ENCODE data around the gene LSM12.

The LSM12 gene

DNA sequence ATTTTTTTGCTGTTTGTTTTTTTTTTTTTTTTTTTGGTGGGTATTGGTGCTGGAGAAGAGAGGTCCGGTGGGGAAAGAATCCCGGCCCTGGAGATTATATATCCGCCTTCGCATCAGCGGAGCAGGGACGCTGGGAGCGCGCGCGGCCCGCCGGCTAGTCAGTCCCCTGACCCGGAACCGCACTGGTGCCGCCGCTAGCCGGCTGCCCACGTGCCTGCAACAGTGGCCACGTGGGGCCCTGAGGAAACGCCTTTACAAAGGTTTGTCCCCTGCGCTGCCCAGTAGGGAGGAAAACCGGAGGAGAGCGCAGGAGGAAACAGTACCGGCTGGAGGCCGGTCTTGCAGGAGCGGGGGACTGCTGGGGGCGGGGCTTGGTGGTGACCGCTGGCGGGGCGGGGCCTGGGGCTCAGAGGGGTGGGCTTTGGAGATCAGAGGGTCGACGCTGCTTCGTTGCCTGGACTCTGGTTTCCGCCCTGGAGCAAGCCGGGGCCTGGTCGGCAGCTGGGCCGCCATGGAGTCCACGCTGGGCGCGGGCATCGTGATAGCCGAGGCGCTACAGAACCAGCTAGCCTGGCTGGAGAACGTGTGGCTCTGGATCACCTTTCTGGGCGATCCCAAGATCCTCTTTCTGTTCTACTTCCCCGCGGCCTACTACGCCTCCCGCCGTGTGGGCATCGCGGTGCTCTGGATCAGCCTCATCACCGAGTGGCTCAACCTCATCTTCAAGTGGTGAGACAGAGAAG is 4.2 kb upstream of the LSM12 start, which contains the start of gene G6PC3 (continued):
- TF ChIP-seq, protein P1, sequence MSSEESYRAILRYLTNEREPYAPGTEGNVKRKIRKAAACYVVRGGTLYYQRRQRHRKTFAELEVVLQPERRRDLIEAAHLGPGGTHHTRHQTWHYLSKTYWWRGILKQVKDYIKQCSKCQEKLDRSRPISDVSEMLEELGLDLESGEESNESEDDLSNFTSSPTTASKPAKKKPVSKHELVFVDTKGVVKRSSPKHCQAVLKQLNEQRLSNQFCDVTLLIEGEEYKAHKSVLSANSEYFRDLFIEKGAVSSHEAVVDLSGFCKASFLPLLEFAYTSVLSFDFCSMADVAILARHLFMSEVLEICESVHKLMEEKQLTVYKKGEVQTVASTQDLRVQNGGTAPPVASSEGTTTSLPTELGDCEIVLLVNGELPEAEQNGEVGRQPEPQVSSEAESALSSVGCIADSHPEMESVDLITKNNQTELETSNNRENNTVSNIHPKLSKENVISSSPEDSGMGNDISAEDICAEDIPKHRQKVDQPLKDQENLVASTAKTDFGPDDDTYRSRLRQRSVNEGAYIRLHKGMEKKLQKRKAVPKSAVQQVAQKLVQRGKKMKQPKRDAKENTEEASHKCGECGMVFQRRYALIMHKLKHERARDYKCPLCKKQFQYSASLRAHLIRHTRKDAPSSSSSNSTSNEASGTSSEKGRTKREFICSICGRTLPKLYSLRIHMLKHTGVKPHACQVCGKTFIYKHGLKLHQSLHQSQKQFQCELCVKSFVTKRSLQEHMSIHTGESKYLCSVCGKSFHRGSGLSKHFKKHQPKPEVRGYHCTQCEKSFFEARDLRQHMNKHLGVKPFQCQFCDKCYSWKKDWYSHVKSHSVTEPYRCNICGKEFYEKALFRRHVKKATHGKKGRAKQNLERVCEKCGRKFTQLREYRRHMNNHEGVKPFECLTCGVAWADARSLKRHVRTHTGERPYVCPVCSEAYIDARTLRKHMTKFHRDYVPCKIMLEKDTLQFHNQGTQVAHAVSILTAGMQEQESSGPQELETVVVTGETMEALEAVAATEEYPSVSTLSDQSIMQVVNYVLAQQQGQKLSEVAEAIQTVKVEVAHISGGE (tag by site-specific recombination; conservative IDR thresholded peaks at IDR 0.05; ENCODE audit: low read depth), result peak; percentile 96
- no peak for TF ChIP-seq INSM2 (tag by site-specific recombination; IDR thresholded peaks at IDR 0.05)
- peak; percentile 76; the same call in 1 of the 2 replicates for TF ChIP-seq ZNF677 (tag by site-specific recombination; IDR thresholded peaks at IDR 0.05)
- TF ChIP-seq REPIN1 (tag by site-specific recombination; IDR thresholded peaks at IDR 0.05; ENCODE audit: low read depth), result no peak
- no peak for TF ChIP-seq ZBTB49 (tag by site-specific recombination; IDR thresholded peaks at IDR 0.05; ENCODE audit: low read depth)
- TF ChIP-seq OSR2 (tag by site-specific recombination; IDR thresholded peaks at IDR 0.05), result 0 out of 2 replicates have a peak, but pooled peaks have one; percentile 7
- no peak for TF ChIP-seq ZNF548 (tag by site-specific recombination; IDR thresholded peaks at IDR 0.05)
- TF ChIP-seq ZNF311 (tag by site-specific recombination; IDR thresholded peaks at IDR 0.05; ENCODE audit: borderline replicate concordance), result no peak
- TF ChIP-seq ZNF416 (tag by site-specific recombination; IDR thresholded peaks at IDR 0.05), result no peak
- no peak for TF ChIP-seq ZNF48 (tag by site-specific recombination; IDR thresholded peaks at IDR 0.05)
- TF ChIP-seq ZNF169 (tag by site-specific recombination; IDR thresholded peaks at IDR 0.05), result no peak
- TF ChIP-seq ZNF223 (tag by site-specific recombination; IDR thresholded peaks at IDR 0.05), result peak; percentile 64; the same call in 1 of the 2 replicates
- peak; percentile 94 for TF ChIP-seq ZEB2 (tag by site-specific recombination; IDR thresholded peaks at IDR 0.05)
- peak; percentile 78; the same call in 1 of the 2 replicates for TF ChIP-seq ZNF394 (tag by site-specific recombination; IDR thresholded peaks at IDR 0.05; ENCODE audit: borderline replicate concordance)
- peak; percentile 57; the same call in 1 of the 2 replicates for TF ChIP-seq ZNF561 (tag by site-specific recombination; IDR thresholded peaks at IDR 0.05; ENCODE audit: borderline replicate concordance)
- no peak for TF ChIP-seq ZNF510 (tag by site-specific recombination; IDR thresholded peaks at IDR 0.05; ENCODE audit: insufficient replicate concordance)
- TF ChIP-seq ZNF335 (tag by site-specific recombination; conservative IDR thresholded peaks at IDR 0.05), result peak; percentile 93
- no peak for TF ChIP-seq ZNF23 (tag by site-specific recombination; IDR thresholded peaks at IDR 0.05; ENCODE audit: borderline replicate concordance)
- TF ChIP-seq MZF1 (tag by site-specific recombination; IDR thresholded peaks at IDR 0.05; ENCODE audit: borderline replicate concordance), result no peak
- peak; percentile 97 for TF ChIP-seq SP2 (tag by site-specific recombination; IDR thresholded peaks at IDR 0.05)
- TF ChIP-seq ZBTB17 (tag by site-specific recombination; IDR thresholded peaks at IDR 0.05), result peak; percentile 100
- TF ChIP-seq, protein P2, sequence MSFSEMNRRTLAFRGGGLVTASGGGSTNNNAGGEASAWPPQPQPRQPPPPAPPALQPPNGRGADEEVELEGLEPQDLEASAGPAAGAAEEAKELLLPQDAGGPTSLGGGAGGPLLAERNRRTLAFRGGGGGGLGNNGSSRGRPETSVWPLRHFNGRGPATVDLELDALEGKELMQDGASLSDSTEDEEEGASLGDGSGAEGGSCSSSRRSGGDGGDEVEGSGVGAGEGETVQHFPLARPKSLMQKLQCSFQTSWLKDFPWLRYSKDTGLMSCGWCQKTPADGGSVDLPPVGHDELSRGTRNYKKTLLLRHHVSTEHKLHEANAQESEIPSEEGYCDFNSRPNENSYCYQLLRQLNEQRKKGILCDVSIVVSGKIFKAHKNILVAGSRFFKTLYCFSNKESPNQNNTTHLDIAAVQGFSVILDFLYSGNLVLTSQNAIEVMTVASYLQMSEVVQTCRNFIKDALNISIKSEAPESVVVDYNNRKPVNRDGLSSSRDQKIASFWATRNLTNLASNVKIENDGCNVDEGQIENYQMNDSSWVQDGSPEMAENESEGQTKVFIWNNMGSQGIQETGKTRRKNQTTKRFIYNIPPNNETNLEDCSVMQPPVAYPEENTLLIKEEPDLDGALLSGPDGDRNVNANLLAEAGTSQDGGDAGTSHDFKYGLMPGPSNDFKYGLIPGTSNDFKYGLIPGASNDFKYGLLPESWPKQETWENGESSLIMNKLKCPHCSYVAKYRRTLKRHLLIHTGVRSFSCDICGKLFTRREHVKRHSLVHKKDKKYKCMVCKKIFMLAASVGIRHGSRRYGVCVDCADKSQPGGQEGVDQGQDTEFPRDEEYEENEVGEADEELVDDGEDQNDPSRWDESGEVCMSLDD (tag by site-specific recombination; IDR thresholded peaks at IDR 0.05), result no peak
- TF ChIP-seq YY1 (tag by site-specific recombination; IDR thresholded peaks at IDR 0.05), result peak; percentile 55
- TF ChIP-seq, protein P3, sequence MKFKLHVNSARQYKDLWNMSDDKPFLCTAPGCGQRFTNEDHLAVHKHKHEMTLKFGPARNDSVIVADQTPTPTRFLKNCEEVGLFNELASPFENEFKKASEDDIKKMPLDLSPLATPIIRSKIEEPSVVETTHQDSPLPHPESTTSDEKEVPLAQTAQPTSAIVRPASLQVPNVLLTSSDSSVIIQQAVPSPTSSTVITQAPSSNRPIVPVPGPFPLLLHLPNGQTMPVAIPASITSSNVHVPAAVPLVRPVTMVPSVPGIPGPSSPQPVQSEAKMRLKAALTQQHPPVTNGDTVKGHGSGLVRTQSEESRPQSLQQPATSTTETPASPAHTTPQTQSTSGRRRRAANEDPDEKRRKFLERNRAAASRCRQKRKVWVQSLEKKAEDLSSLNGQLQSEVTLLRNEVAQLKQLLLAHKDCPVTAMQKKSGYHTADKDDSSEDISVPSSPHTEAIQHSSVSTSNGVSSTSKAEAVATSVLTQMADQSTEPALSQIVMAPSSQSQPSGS (tag by site-specific recombination; IDR thresholded peaks at IDR 0.05; ENCODE audit: low read depth), result no peak
- TF ChIP-seq ZNF280C (tag by site-specific recombination; IDR thresholded peaks at IDR 0.05), result no peak

Measured in HEK293 (cell line).